ENCODE measurements around the gene CDC42BPG.

Gene CDC42BPG

DNA sequence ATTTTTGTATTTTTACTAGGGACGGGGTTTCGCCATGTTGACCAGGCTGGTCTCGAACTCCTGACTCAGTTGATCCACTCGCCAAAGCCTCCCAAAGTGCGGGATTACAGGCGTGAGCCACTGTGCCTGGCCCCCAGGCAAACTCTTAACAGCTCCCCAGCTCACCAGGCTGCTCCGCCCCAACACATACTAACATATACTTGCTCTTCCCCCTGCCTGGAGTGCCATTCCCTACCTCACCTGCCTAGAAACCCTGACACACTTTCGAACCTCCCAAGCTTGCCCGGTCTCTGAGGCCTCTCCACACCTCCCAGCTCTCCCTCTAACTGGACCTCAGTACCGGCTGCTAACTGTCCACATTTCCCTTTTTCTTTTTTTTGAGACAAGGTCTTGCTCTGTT is 49.9 kb downstream of the CDC42BPG start:
- H3K4me1 ChIP-seq (ENCODE audit: control insufficient read depth, insufficient read depth, low read length) = no peaks in the 10 kb centered on the region
- no peaks in the 10 kb centered on the region for H3K9me3 ChIP-seq (ENCODE audit: control insufficient read depth, insufficient read depth, low read depth, low read length)
- ChIA-PET POLR2A (interaction anchor here (1.1 kb wide), 1 partner anchor 16 kb away, joined by 4 read pairs; no protein-coding TSS in a partner anchor), CTCF (interaction anchor here (0.6 to 1.4 kb wide), 6 partner anchors 9 to 411 kb away, joined by 3 to 6 read pairs (median 3); partner anchors contain the start of gene MAP4K2)
- no peak overlapping the region for H3K27ac ChIP-seq (ENCODE audit: extremely low read depth, low read depth, low read length)
- TF ChIP-seq ZBTB7A (tag by site-specific recombination; IDR thresholded peaks at IDR 0.05; ENCODE audit: low read depth) = no peak
- TF ChIP-seq, protein P1, sequence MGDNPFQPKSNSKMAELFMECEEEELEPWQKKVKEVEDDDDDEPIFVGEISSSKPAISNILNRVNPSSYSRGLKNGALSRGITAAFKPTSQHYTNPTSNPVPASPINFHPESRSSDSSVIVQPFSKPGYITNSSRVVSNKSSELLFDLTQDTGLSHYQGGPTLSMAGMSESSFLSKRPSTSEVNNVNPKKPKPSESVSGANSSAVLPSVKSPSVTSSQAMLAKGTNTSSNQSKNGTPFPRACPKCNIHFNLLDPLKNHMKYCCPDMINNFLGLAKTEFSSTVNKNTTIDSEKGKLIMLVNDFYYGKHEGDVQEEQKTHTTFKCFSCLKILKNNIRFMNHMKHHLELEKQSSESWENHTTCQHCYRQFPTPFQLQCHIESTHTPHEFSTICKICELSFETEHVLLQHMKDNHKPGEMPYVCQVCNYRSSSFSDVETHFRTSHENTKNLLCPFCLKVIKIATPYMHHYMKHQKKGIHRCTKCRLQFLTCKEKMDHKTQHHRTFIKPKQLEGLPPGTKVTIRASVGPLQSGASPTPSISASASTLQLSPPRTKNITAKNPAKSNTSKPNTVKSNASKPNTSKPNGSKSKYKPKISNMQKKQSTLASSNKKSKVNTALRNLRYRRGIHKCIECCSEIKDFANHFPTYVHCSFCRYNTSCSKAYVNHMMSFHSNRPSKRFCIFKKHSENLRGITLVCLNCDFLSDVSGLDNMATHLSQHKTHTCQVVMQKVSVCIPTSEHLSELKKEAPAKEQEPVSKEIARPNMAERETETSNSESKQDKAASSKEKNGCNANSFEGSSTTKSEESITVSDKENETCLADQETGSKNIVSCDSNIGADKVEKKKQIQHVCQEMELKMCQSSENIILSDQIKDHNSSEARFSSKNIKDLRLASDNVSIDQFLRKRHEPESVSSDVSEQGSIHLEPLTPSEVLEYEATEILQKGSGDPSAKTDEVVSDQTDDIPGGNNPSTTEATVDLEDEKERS (tag by site-specific recombination; IDR thresholded peaks at IDR 0.05) = no peak
- TF ChIP-seq, protein P2, sequence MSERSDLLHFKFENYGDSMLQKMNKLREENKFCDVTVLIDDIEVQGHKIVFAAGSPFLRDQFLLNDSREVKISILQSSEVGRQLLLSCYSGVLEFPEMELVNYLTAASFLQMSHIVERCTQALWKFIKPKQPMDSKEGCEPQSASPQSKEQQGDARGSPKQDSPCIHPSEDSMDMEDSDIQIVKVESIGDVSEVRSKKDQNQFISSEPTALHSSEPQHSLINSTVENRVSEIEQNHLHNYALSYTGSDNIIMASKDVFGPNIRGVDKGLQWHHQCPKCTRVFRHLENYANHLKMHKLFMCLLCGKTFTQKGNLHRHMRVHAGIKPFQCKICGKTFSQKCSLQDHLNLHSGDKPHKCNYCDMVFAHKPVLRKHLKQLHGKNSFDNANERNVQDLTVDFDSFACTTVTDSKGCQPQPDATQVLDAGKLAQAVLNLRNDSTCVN (tag by site-specific recombination; optimal IDR thresholded peaks at IDR 0.05) = no peak
- no peak for TF ChIP-seq ZNF510 (tag by site-specific recombination; IDR thresholded peaks at IDR 0.05; ENCODE audit: insufficient replicate concordance)
- no peak for TF ChIP-seq ZNF37A (tag by site-specific recombination; IDR thresholded peaks at IDR 0.05)
- TF ChIP-seq ZNF223 (tag by site-specific recombination; IDR thresholded peaks at IDR 0.05) = no peak
- no peak for TF ChIP-seq ZNF175 (tag by site-specific recombination; IDR thresholded peaks at IDR 0.05)
- TF ChIP-seq ZNF621 (tag by site-specific recombination; IDR thresholded peaks at IDR 0.05) = no peak
- no peak for TF ChIP-seq ZNF366 (tag by site-specific recombination; conservative IDR thresholded peaks at IDR 0.05)
- TF ChIP-seq, protein P3, sequence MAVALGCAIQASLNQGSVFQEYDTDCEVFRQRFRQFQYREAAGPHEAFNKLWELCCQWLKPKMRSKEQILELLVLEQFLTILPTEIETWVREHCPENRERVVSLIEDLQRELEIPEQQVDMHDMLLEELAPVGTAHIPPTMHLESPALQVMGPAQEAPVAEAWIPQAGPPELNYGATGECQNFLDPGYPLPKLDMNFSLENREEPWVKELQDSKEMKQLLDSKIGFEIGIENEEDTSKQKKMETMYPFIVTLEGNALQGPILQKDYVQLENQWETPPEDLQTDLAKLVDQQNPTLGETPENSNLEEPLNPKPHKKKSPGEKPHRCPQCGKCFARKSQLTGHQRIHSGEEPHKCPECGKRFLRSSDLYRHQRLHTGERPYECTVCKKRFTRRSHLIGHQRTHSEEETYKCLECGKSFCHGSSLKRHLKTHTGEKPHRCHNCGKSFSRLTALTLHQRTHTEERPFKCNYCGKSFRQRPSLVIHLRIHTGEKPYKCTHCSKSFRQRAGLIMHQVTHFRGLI (tag by site-specific recombination; IDR thresholded peaks at IDR 0.05) = no peak
- no peak for TF ChIP-seq ZNF133 (tag by site-specific recombination; IDR thresholded peaks at IDR 0.05)
- no peak for TF ChIP-seq ZNF596 (tag by site-specific recombination; IDR thresholded peaks at IDR 0.05)
- TF ChIP-seq, protein P4, sequence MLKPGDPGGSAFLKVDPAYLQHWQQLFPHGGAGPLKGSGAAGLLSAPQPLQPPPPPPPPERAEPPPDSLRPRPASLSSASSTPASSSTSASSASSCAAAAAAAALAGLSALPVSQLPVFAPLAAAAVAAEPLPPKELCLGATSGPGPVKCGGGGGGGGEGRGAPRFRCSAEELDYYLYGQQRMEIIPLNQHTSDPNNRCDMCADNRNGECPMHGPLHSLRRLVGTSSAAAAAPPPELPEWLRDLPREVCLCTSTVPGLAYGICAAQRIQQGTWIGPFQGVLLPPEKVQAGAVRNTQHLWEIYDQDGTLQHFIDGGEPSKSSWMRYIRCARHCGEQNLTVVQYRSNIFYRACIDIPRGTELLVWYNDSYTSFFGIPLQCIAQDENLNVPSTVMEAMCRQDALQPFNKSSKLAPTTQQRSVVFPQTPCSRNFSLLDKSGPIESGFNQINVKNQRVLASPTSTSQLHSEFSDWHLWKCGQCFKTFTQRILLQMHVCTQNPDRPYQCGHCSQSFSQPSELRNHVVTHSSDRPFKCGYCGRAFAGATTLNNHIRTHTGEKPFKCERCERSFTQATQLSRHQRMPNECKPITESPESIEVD (tag by site-specific recombination; IDR thresholded peaks at IDR 0.05) = no peak
- TF ChIP-seq, protein P5, sequence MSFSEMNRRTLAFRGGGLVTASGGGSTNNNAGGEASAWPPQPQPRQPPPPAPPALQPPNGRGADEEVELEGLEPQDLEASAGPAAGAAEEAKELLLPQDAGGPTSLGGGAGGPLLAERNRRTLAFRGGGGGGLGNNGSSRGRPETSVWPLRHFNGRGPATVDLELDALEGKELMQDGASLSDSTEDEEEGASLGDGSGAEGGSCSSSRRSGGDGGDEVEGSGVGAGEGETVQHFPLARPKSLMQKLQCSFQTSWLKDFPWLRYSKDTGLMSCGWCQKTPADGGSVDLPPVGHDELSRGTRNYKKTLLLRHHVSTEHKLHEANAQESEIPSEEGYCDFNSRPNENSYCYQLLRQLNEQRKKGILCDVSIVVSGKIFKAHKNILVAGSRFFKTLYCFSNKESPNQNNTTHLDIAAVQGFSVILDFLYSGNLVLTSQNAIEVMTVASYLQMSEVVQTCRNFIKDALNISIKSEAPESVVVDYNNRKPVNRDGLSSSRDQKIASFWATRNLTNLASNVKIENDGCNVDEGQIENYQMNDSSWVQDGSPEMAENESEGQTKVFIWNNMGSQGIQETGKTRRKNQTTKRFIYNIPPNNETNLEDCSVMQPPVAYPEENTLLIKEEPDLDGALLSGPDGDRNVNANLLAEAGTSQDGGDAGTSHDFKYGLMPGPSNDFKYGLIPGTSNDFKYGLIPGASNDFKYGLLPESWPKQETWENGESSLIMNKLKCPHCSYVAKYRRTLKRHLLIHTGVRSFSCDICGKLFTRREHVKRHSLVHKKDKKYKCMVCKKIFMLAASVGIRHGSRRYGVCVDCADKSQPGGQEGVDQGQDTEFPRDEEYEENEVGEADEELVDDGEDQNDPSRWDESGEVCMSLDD (tag by site-specific recombination; IDR thresholded peaks at IDR 0.05) = no peak
- H3K4me3 ChIP-seq (ENCODE audit: low read depth, low read length) = no peak overlapping the region
- H3K36me3 ChIP-seq (ENCODE audit: control insufficient read depth in 2 of 2, insufficient read depth in 1 of 2, low read length in 2 of 2) = peaks cover 0 to 36% of the 10 kb centered on the region in 2 experiments; a peak in 1 of 3 replicates

Measured in HEK293 (cell line).